Endothelial cell of umbilical vein (primary cell): ENCODE measurements around the gene OPCML. TPM values are rescaled to one million over a fixed set of nuclear protein-coding genes. Genes with fewer than 3 reads are reported as not detected.

Experiments
- BruUV-seq: library from RNA; stranded (reverse); fragments of 400-500 nt; replicated peaks from 2 replicates; lab custom pipeline; 2021; lab: Mats Ljungman, UMichigan
- CTCF ChIA-PET: fragments of 300-600, 350-600 bp; sonication (Branson Sonifier 250); formaldehyde crosslinking; loops from one replicate; lab custom pipeline; 2021; ENCODE audit warnings: antibody characterized with exemption, inconsistent platforms; lab: Charles Lee
- POLR2A ChIA-PET: fragments of 300-600, 350-600 bp; sonication (Branson Sonifier 250); formaldehyde crosslinking; loops from one replicate; lab custom pipeline; 2021; ENCODE audit warnings: antibody characterized with exemption, inconsistent platforms; lab: Charles Lee
- DNase-seq: peaks from one replicate; pipeline ENCODE4 v3.0.0-alpha.2; 2011; ENCODE audit warnings: low read depth, low spot score
- FAIRE-seq: peaks from 2 replicates; lab custom pipeline; 2011; peaks lifted over from hg19 to GRCh38; lab: Jason Lieb, UNC
- H2AFZ ChIP-seq: 2 replicates; pipeline ENCODE4 v1.6.0; 2012; ENCODE audit warnings: low read depth, low read length, control low read depth, inconsistent platforms
- H3K27ac ChIP-seq: 2 replicates; pipeline ENCODE4 v1.5.1; 2011; ENCODE audit warnings: low read depth, mild to moderate bottlenecking, control low read depth, low read length, moderate library complexity; ENCODE audit not compliant: insufficient read depth
- H3K27me3 ChIP-seq, 2 experiments: 2 replicates each; pipeline versions ENCODE4 v1.6.0 to v1.6.1; 2011; ENCODE audit warnings: low read length in 2 of 2, mixed read lengths in 1 of 2; ENCODE audit not compliant: control insufficient read depth in 2 of 2, insufficient read depth in 2 of 2
- H3K36me3 ChIP-seq, 2 experiments: 2 replicates in 1 of 2; 3 replicates in 1 of 2; pipeline ENCODE4 v1.5.1; 2011; ENCODE audit warnings: low read length in 2 of 2, mild to moderate bottlenecking in 1 of 2, moderate library complexity in 1 of 2; ENCODE audit not compliant: control insufficient read depth in 2 of 2, insufficient read depth in 2 of 2; ENCODE audit errors: extremely low read depth in 1 of 2
- H3K4me1 ChIP-seq: 3 replicates; pipeline ENCODE4 v1.5.1; 2011; ENCODE audit warnings: mild to moderate bottlenecking, low read length; ENCODE audit not compliant: control insufficient read depth, insufficient read depth; ENCODE audit errors: extremely low read depth
- H3K4me2 ChIP-seq: 2 replicates; pipeline ENCODE4 v1.6.1; 2011; ENCODE audit warnings: low read length, control low read depth, mixed read lengths; ENCODE audit not compliant: insufficient read depth
- H3K4me3 ChIP-seq, 3 experiments: fragments of 200-600 bp in 1 of 3; sonication (generic), shearing (Covaris generic) in 1 of 3; replicated peaks in 1 of 3; 2 replicates each; pipeline ENCODE4 v1.5.1; 2011 to 2016; ENCODE audit warnings: control low read depth in 3 of 3, low read length in 3 of 3, mild to moderate bottlenecking in 2 of 3, inconsistent platforms in 1 of 3, low read depth in 1 of 3, moderate library complexity in 1 of 3; ENCODE audit not compliant: insufficient read depth in 1 of 3
- H3K79me2 ChIP-seq: 2 replicates; pipeline ENCODE4 v1.6.0; 2012; ENCODE audit warnings: low read length, inconsistent platforms; ENCODE audit not compliant: control insufficient read depth, insufficient read depth
- H3K9ac ChIP-seq: replicated peaks from 2 replicates; pipeline ENCODE3; 2011; ENCODE audit warnings: low read length, control low read depth; ENCODE audit not compliant: insufficient read depth; ENCODE audit errors: extremely low read depth
- H3K9me1 ChIP-seq: replicated peaks from 3 replicates; pipeline ENCODE4 v1.6.0; 2011; ENCODE audit warnings: mild to moderate bottlenecking, low read length; ENCODE audit not compliant: control insufficient read depth, insufficient read depth; ENCODE audit errors: extremely low read depth
- H3K9me3 ChIP-seq: replicated peaks from 2 replicates; pipeline ENCODE4 v1.5.1; 2012; ENCODE audit warnings: low read length, inconsistent platforms; ENCODE audit not compliant: control insufficient read depth, insufficient read depth
- H4K20me1 ChIP-seq: replicated peaks from 2 replicates; pipeline ENCODE3; 2011; ENCODE audit warnings: mild to moderate bottlenecking, low read length; ENCODE audit not compliant: control insufficient read depth, insufficient read depth; ENCODE audit errors: extremely low read depth
- EZH2 ChIP-seq: IDR thresholded peaks from 2 replicates; pipeline ENCODE4 v1.6.1; 2012; ENCODE audit warnings: borderline replicate concordance, low read depth, mild to moderate bottlenecking, moderate library complexity, low read length, inconsistent platforms; ENCODE audit not compliant: severe bottlenecking
- FOS ChIP-seq: IDR thresholded peaks from 2 replicates; pipeline ENCODE4 v1.6.1; 2011; ENCODE audit warnings: mild to moderate bottlenecking, low read length, moderate library complexity, borderline replicate concordance; ENCODE audit not compliant: insufficient read depth
- GATA2 ChIP-seq: IDR thresholded peaks from 2 replicates; pipeline ENCODE4 v1.7.0; 2011; ENCODE audit warnings: low read depth, mild to moderate bottlenecking, moderate library complexity, mixed read lengths, low read length; ENCODE audit not compliant: insufficient read length, insufficient read depth
- JUN ChIP-seq: IDR thresholded peaks from 2 replicates; pipeline ENCODE4 v1.6.1; 2011; ENCODE audit warnings: borderline replicate concordance, low read depth; ENCODE audit not compliant: insufficient read length, insufficient read depth
- MAX ChIP-seq: IDR thresholded peaks from 2 replicates; pipeline ENCODE4 v1.6.1; 2011; ENCODE audit not compliant: insufficient read depth, insufficient read length
- MYC ChIP-seq: IDR thresholded peaks from one replicate; pipeline ENCODE4 v1.6.1; 2011; ENCODE audit warnings: mild to moderate bottlenecking, low read depth, low read length
- POLR2A ChIP-seq: IDR thresholded peaks from 2 replicates; pipeline ENCODE4 v1.6.1; 2012; ENCODE audit warnings: low read depth, mild to moderate bottlenecking, control low read depth, low read length
- POLR2AphosphoS5 ChIP-seq: IDR thresholded peaks from 2 replicates; pipeline ENCODE4 v1.6.1; 2012; ENCODE audit warnings: low read depth, mild to moderate bottlenecking, control low read depth, low read length, moderate library complexity; ENCODE audit not compliant: insufficient read depth
- dilution Hi-C: fragments of 300-500 bp; cut with MboI; formaldehyde crosslinking; loops from one replicate; pipeline ENCODE4 v1.15.0; 2019; ENCODE audit warnings: low sequenced_read_pairs; ENCODE audit not compliant: extremely low pct_ligation_motif_present
- intact Hi-C: fragments of 100-400 bp; cut with micrococcal nuclease; formaldehyde crosslinking; loops from one replicate; pipeline ENCODE4 v1.10.0; 2022
- polyA plus RNA-seq, 4 experiments: library from polyadenylated mRNA; depleted of rRNA in 3 of 4; stranded (reverse) in 3 of 4; unstranded in 1 of 4; fragments of >200 nt; gene quantifications; 2 replicates each; pipeline versions ENCODE4 v1.2.1 to v1.2.3, GENCODE V29; 2011 to 2012; ENCODE audit warnings: missing spikeins in 1 of 4
- total RNA-seq: library from RNA; stranded (reverse); gene quantifications from 2 replicates; pipeline ENCODE4 v1.2.3, GENCODE V29; 2021
- TF ChIP-seq, protein P1 (sequence below), 2 donors: IDR thresholded peaks; 1 replicate in 1 of 2; 2 replicates in 1 of 2; pipeline ENCODE4 v1.5.1; 2011; ENCODE audit warnings: low read length in 2 of 2, mild to moderate bottlenecking in 2 of 2, moderate library complexity in 2 of 2, control low read depth in 1 of 2, inconsistent platforms in 1 of 2, low read depth in 1 of 2; ENCODE audit not compliant: insufficient read depth in 1 of 2; ENCODE audit errors: extremely low read depth in 1 of 2

OPCML gene
- total and polyA plus RNA-seq, 2 donors (not counting 3 experiments of a cell fraction or from before 2014, with no cell fraction given), result not detected

- H3K9ac ChIP-seq, result no peak overlapping the region
- no peak overlapping the region for H2AFZ ChIP-seq
- no peaks in the 10 kb centered on the region for H3K9me1 ChIP-seq
- intact Hi-C loops, result no loop called here
- no peaks in the 10 kb centered on the region for H3K4me1 ChIP-seq
- POLR2A ChIA-PET, result no interaction called here
- H3K9me3 ChIP-seq, result peaks cover 6% of the 10 kb centered on the region
- no peaks in the 10 kb centered on the region for H3K27me3 ChIP-seq
- FAIRE-seq (no peak), DNase-seq (no peak)
- H3K27ac ChIP-seq, result no peak overlapping the region
- TF ChIP-seq, protein P1, sequence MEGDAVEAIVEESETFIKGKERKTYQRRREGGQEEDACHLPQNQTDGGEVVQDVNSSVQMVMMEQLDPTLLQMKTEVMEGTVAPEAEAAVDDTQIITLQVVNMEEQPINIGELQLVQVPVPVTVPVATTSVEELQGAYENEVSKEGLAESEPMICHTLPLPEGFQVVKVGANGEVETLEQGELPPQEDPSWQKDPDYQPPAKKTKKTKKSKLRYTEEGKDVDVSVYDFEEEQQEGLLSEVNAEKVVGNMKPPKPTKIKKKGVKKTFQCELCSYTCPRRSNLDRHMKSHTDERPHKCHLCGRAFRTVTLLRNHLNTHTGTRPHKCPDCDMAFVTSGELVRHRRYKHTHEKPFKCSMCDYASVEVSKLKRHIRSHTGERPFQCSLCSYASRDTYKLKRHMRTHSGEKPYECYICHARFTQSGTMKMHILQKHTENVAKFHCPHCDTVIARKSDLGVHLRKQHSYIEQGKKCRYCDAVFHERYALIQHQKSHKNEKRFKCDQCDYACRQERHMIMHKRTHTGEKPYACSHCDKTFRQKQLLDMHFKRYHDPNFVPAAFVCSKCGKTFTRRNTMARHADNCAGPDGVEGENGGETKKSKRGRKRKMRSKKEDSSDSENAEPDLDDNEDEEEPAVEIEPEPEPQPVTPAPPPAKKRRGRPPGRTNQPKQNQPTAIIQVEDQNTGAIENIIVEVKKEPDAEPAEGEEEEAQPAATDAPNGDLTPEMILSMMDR (IDR thresholded peaks at IDR 0.05; ENCODE audit: extremely low read depth in 1 of 2, insufficient read depth in 1 of 2, low read depth in 1 of 2, low read length in 2 of 2), result no peak
- TF ChIP-seq POLR2A (no peak), MYC (no peak), FOS (no peak), MAX (no peak), EZH2 (no peak), JUN (no peak), GATA2 (no peak), POLR2AphosphoS5 (no peak)
- no peaks in the 10 kb centered on the region for H3K36me3 ChIP-seq
- no peak overlapping the region for H3K4me2 ChIP-seq
- H3K4me3 ChIP-seq, result no peak overlapping the region
- no peaks in the 10 kb centered on the region for H3K79me2 ChIP-seq
- CTCF ChIA-PET, result no interaction called here
- BruUV-seq, result no TSS peak
- dilution Hi-C loops, result no loop called here
- no peaks in the 10 kb centered on the region for H4K20me1 ChIP-seq
Measured at GRCh38 chr11:132456751-132457328, 1075.5 kb downstream of the OPCML start.
